HG03460 (cell line): ENCODE data around the gene ESRRA.
"Not testable (repeated sequence)": the region's sequence is repeated elsewhere in the genome, so short reads cannot be mapped to it uniquely, and the experiment has no call there.

Experiments used
- ATAC-seq: cut with Tn5 transposase; IDR thresholded peaks from one replicate; pipeline ENCODE4 v1.9.1; 2021; ENCODE audit not compliant: unreplicated experiment

ESRRA gene

GRCh38 chr11:64307795-64308194 lies 2.5 kb downstream of the ESRRA start:
- not testable (repeated sequence) for ATAC-seq

DNA sequence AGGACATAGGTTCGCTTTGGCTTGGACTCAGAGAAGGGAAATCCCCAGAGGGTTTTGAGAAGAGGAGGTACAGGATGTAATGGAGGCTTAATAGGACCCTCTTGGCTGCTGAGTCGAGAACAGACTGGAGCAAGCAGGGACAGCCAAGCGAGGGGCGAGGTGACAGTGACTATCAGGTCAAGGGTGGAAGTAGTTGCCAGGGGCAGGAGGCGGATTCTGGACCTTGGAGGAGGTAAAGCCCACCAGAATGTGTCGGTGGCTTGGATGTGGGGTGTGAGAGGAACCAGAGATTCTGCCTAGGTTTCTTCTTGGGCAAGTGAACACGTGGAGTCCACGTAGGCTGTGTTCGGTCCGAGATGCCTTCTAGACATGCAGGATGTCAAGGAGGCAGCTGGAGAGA lies 7.6 kb downstream of the ESRRA start:
- no peak for ATAC-seq

DNA sequence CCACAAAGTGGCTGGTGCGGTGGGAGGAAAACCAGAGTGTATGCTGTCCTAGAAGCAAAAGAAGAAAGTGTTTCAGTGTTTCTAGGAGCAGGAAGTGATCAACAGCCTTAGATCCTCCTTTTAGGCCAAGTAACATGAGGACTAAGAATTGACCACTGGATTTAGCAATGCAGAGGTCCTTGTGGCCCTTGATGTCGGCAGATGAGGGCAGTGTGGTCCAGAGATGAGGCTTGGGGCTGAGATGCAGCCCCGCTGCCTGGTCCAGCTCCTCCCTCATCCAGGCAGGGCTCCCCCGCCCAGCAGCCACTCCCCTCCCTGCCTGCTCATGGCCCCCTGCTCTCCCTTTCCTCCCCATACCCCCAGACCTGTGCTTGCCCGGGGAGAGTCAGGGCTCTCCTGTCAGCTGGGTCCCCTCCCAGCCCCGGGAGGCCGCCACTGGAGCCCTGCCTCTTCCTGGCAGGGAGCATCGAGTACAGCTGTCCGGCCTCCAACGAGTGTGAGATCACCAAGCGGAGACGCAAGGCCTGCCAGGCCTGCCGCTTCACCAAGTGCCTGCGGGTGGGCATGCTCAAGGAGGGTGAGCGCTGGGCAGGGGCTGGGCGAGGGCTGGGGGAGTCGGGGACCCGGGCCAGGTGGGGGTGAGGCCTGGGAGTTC lies 8.3 kb downstream of the ESRRA start:
- no peak for ATAC-seq

DNA sequence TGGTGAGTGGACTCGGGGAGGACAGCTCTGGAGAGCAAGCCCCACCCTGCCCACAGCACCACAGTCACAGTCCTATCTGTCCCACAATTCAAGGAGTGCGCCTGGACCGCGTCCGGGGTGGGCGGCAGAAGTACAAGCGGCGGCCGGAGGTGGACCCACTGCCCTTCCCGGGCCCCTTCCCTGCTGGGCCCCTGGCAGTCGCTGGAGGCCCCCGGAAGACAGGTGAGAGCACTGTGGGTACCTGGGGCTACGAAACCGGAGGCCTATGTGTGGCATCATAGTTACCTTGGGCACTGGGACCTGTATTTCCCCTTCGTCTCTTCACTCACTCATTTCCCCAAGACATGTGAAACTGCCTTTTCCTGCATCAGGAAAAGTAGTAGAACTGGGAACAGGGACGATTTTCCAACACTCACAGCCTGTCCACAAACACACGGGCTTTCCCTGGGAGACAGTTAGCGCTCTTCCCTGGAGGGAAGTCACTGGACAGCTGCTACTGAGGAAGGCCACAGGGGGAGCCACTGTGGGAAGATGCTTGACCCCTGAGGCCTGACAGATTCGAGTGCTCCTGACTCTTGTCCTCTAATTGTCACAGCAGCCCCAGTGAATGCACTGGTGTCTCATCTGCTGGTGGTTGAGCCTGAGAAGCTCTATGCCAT lies 9.0 kb downstream of the ESRRA start:
- no peak for ATAC-seq

DNA sequence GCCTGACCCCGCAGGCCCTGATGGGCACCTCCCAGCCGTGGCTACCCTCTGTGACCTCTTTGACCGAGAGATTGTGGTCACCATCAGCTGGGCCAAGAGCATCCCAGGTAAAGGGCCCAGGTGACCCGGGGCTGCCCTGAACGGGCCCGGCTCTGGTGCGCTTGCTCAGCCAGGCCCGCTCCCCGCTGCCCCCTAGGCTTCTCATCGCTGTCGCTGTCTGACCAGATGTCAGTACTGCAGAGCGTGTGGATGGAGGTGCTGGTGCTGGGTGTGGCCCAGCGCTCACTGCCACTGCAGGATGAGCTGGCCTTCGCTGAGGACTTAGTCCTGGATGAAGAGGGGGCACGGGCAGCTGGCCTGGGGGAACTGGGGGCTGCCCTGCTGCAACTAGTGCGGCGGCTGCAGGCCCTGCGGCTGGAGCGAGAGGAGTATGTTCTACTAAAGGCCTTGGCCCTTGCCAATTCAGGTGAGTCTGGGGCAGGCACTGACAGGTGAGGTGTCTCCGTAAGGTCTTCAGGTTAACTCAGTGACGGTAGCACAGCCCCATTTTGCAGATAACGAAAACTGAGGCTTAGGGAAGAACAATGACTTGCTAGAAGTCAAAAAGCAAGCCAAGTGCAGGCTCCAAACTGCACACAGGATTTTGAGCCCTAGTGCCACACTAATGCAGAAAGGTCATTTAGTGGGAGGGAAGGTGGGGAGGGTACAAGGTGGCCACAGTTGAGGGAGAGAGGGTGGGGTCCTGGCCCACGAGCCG lies 9.7 kb downstream of the ESRRA start:
- no peak for ATAC-seq

DNA sequence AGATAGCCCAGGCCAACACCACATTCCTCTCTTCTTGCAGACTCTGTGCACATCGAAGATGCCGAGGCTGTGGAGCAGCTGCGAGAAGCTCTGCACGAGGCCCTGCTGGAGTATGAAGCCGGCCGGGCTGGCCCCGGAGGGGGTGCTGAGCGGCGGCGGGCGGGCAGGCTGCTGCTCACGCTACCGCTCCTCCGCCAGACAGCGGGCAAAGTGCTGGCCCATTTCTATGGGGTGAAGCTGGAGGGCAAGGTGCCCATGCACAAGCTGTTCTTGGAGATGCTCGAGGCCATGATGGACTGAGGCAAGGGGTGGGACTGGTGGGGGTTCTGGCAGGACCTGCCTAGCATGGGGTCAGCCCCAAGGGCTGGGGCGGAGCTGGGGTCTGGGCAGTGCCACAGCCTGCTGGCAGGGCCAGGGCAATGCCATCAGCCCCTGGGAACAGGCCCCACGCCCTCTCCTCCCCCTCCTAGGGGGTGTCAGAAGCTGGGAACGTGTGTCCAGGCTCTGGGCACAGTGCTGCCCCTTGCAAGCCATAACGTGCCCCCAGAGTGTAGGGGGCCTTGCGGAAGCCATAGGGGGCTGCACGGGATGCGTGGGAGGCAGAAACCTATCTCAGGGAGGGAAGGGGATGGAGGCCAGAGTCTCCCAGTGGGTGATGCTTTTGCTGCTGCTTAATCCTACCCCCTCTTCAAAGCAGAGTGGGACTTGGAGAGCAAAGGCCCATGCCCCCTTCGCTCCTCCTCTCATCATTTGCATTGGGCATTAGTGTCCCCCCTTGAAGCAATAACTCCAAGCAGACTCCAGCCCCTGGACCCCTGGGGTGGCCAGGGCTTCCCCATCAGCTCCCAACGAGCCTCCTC lies 10.6 kb downstream of the ESRRA start:
- not testable (repeated sequence) for ATAC-seq

- ATAC-seq, result peak; percentile 2
Observed at GRCh38 chr11:64316672-64317324, 11.5 kb downstream of the ESRRA start.

DNA sequence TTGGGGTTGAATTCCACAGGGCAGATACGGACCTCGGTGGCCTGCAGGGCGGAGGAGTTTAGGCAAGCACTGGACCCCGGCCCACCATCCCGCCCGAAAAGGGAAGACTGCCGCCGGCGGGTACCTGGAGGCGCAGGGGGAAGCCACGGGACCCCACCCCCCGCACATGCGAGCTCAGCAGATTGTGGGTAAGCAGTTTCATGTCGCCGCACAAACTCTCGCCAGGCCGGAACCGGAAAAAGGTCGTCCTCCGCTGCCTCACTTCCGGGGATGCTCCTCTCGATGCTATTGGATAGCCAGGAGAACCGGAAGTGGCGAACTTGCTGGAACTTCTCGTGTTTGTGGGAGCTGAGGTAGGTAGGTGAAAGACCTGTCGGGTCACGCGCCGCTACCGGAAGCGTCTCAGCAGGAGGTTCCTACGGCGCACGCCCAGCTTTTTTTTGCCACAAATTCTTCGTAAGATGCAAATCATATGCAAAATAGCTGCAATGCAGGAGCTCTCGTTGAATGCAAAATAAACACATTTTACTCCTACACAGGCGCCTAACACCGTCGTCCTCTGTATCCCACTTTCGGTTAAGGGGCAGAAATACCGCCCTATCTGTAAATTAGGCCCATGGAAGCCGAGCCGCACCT lies 12.1 kb downstream of the ESRRA start, which contains the start of gene TRMT112:
Gene TRMT112 (minus strand): TSS at position 235 of the 636 bp plus-strand sequence. CDS start 33 bp downstream, at position 202.
- ATAC-seq, result peak; percentile 58

- ATAC-seq, result peak; percentile 72
Observed at GRCh38 chr11:64317961-64318765, 12.8 kb downstream of the ESRRA start, which contains the start of gene PRDX5. TSS of gene PRDX5 (plus strand) at chr11:64318121. CDS start at chr11:64318216, 95 bp downstream.

- ATAC-seq, result no peak
Observed at GRCh38 chr11:64318766-64319761, 13.7 kb downstream of the ESRRA start.

GRCh38 chr11:64320556-64320955 lies 15.2 kb downstream of the ESRRA start:
- ATAC-seq, result no peak

GRCh38 chr11:64321026-64321425 lies 15.7 kb downstream of the ESRRA start:
- no peak for ATAC-seq

DNA sequence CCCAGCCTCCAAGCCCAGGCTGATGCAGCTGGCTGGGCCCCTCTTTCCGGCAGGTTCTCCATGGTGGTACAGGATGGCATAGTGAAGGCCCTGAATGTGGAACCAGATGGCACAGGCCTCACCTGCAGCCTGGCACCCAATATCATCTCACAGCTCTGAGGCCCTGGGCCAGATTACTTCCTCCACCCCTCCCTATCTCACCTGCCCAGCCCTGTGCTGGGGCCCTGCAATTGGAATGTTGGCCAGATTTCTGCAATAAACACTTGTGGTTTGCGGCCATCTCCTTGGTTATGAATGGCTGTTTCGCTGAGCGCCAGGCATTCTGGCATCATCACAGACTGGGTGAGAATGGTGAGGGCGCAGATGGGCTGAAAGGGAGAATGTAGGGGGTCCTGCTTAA lies 16.2 kb downstream of the ESRRA start:
- no peak for ATAC-seq

- ATAC-seq, result no peak
Observed at GRCh38 chr11:64322925-64323260, 17.6 kb downstream of the ESRRA start.

- no peak for ATAC-seq
Observed at GRCh38 chr11:64323373-64323772, 18.0 kb downstream of the ESRRA start.

- not testable (repeated sequence) for ATAC-seq
Observed at GRCh38 chr11:64323984-64324383, 18.7 kb downstream of the ESRRA start.

DNA sequence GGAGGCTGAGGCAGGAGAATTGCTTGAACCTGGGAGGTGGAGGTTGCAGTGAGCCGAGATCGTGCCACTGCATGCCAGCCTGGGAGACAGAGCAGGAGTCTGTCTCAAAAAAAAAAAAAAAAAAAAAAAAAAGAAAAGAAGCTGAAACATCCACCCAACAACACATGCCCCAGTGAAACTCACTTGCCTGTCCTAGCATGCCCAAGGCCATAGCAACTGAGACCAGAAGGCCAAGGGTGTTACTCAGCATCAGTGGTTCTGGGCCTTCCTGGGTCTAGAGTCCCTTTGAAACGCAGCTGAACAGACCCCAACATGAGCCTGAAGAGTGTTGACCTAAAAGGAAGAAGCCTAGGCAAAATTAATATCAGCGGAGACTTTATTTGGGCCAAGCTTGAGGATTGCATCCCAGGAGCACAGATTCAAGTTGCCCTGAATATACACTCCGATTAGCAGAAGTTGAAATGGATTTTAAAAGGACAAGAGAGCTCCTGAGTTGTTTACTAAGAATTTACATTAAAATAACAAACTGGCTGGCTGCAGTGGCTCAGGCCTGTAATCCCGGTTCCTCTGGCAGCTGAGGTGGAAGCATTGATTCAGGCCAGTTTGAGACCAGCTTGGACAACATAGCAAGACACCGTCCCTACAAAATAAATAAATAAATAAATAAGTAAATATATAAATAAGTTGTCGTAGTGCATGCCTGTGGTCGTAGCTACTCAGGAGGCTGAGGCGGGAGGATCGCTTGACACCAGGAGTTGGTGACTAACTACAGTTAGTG lies 19.6 kb downstream of the ESRRA start:
- ATAC-seq, result no peak
